ENCODE results near the gene SLC35E2B. TPM values are rescaled to one million over a fixed set of nuclear protein-coding genes. Genes with fewer than 3 reads are reported as not detected.
"Not testable (repeated sequence)": the region's sequence is repeated elsewhere in the genome, so short reads cannot be mapped to it uniquely, and the experiment has no call there.

The SLC35E2B gene
- total and polyA plus RNA-seq, 3 donors from 2014 or later = 25.9 to 50.0 (median 48.8) TPM

DNA sequence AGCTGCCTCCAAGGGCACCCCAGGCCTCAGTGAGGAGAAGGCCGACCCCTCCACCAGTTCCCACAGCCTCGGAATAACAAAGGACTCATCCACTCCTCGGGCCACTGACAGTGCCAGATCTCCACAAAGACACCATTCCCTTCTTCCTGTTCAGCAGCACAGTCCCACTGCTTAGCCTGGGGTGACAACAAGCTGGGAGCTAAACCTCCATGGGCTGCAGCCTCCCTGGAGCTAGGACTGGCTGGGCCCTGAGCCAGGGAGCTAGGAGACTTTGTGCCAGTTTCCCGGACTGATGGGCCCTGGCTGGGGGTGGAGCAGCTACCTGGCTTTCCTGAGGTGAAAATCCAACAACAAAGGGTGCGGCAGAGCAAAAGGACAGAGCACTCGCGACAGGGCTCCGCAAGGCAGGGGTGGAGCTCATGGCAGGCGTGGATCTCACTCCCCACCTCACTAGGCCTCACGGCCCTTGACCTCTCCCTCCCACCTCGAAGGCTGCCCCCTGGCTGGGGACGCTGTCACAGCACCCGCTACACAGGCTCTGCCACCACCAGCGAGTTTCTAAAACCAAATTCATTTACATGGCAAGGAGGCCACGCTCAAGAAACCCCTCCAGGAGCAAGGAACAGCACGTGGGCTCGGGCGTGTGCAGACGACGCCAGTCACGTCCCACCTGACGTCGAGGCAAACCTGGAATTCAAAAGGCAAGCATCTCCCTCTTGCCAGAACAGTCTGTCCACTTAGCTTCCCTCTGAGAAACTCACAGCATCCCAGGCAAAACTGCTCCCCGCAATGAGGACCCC is 13.8 kb downstream of the SLC35E2B start:
- no peaks in the 10 kb centered on the region for H3K27me3 ChIP-seq
- H3K4me3 ChIP-seq = no peak overlapping the region
- H3K27ac ChIP-seq = no peak overlapping the region
- no peak for TF ChIP-seq POLR2A (IDR thresholded peaks at IDR 0.05)
- TF ChIP-seq, protein P1, sequence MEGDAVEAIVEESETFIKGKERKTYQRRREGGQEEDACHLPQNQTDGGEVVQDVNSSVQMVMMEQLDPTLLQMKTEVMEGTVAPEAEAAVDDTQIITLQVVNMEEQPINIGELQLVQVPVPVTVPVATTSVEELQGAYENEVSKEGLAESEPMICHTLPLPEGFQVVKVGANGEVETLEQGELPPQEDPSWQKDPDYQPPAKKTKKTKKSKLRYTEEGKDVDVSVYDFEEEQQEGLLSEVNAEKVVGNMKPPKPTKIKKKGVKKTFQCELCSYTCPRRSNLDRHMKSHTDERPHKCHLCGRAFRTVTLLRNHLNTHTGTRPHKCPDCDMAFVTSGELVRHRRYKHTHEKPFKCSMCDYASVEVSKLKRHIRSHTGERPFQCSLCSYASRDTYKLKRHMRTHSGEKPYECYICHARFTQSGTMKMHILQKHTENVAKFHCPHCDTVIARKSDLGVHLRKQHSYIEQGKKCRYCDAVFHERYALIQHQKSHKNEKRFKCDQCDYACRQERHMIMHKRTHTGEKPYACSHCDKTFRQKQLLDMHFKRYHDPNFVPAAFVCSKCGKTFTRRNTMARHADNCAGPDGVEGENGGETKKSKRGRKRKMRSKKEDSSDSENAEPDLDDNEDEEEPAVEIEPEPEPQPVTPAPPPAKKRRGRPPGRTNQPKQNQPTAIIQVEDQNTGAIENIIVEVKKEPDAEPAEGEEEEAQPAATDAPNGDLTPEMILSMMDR (IDR thresholded peaks at IDR 0.05) = no peak
- H3K9me3 ChIP-seq = no peaks in the 10 kb centered on the region
- peaks cover 13% of the 10 kb centered on the region for H3K4me1 ChIP-seq
- DNase-seq = no peak
- WGBS, 2 donors = 72 to 74% methylated on average over 21 to 24 of the region's 24 CpGs
- H3K36me3 ChIP-seq (ENCODE audit: low read depth, missing control alignments) = no peaks in the 10 kb centered on the region
- intact Hi-C loops (cut with DNase I; ENCODE audit: low total_unique reads) = loop anchor here (10.0 kb wide), 1 partner anchor 566 kb away; no protein-coding TSS in a partner anchor

GRCh38 chr1:1677718-1678580 is 14.6 kb downstream of the SLC35E2B start:
- no peaks in the 10 kb centered on the region for H3K36me3 ChIP-seq (ENCODE audit: low read depth, missing control alignments)
- H3K4me1 ChIP-seq = peaks cover 13% of the 10 kb centered on the region
- H3K9me3 ChIP-seq = no peaks in the 10 kb centered on the region
- intact Hi-C loops (cut with DNase I; ENCODE audit: low total_unique reads) = loop anchor here (10.0 kb wide), 1 partner anchor 567 kb away; no protein-coding TSS in a partner anchor
- no peak overlapping the region for H3K4me3 ChIP-seq
- 77 to 83% methylated on average over 36 to 39 of the region's 39 CpGs for WGBS, 2 donors
- H3K27me3 ChIP-seq = no peaks in the 10 kb centered on the region
- no peak for DNase-seq
- no peak overlapping the region for H3K27ac ChIP-seq
- TF ChIP-seq, protein P1 (IDR thresholded peaks at IDR 0.05) = no peak
- TF ChIP-seq POLR2A (IDR thresholded peaks at IDR 0.05) = no peak

DNA sequence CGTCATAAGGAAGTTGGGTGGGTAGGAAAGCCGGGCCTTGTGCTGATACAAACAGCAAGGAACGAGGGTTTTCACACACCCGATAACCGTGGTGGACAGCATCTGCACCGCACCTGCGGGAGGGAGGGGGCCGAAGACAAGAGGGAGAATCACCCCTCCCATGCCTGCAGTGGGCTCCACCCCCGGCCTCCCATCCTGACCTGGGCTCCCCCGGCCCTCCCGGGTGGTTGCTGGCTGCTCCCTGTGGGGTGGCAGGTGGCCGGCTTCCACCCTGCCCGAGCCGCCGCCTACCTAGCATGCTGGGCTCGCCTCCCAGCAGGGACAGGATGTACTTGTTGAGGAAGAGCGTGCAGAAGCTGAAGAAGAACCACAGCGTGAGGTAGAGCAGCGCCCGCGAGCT is 16.5 kb downstream of the SLC35E2B start:
- H3K27ac ChIP-seq; H3K4me3 ChIP-seq; H3K27me3 ChIP-seq; H3K9me3 ChIP-seq; DNase-seq; H3K36me3 ChIP-seq (ENCODE audit: low read depth, missing control alignments): not testable (repeated sequence)
- peaks cover 13% of the 10 kb centered on the region for H3K4me1 ChIP-seq
- intact Hi-C loops (cut with DNase I; ENCODE audit: low total_unique reads) = loop anchor here (10.0 kb wide), 1 partner anchor 569 kb away; no protein-coding TSS in a partner anchor
- WGBS, 2 donors = 100% methylated on average over 1 of the region's 21 CpGs; no CpG with 5 or more reads in 1 of the 2 donors

- H3K9me3 ChIP-seq; H3K27me3 ChIP-seq; H3K4me3 ChIP-seq; H3K36me3 ChIP-seq (ENCODE audit: low read depth, missing control alignments); DNase-seq; H3K4me1 ChIP-seq; H3K27ac ChIP-seq: not testable (repeated sequence)
- 92% methylated on average over 10 of the region's 18 CpGs; no CpG with 5 or more reads in 1 of the 2 donors for WGBS, 2 donors
- intact Hi-C loops (cut with DNase I; ENCODE audit: low total_unique reads) = loop anchor here (10.0 kb wide), 1 partner anchor 570 kb away; no protein-coding TSS in a partner anchor
Observed at GRCh38 chr1:1675218-1675617, 17.4 kb downstream of the SLC35E2B start.

DNA sequence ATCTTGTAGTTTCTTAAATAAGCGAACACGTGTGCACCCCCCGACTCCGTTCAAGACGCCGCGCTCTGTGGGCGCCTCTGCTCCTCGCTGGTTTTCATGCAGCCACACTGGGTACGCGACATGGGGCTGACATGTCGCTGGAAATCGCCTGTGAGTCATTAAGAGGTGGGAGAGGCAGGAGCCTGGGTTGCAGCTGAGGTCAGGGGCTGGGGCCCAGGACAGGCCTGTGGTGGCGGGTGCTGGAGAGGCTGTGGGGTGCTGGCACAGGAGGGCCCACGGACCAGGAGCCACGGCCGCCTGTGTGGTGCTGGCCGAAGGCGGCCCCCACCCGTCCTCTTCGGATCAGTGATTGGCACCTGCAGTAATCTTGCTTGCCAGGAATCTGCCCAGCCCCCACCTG is 17.8 kb downstream of the SLC35E2B start:
- not testable (repeated sequence) for H3K9me3 ChIP-seq; H3K27ac ChIP-seq; H3K27me3 ChIP-seq; DNase-seq; H3K4me3 ChIP-seq; H3K36me3 ChIP-seq (ENCODE audit: low read depth, missing control alignments); H3K4me1 ChIP-seq
- 87 to 90% methylated on average over 11 to 17 of the region's 21 CpGs for WGBS, 2 donors
- intact Hi-C loops (cut with DNase I; ENCODE audit: low total_unique reads) = loop anchor here (10.0 kb wide), 1 partner anchor 570 kb away; no protein-coding TSS in a partner anchor

Data from testis (tissue), 3 donors.